Vagina (tissue), 2 donors: ENCODE data around the gene PALM2AKAP2.

ENCODE experiments used
- CTCF ChIP-seq, 3 experiments: fragments of 450-650 bp in 2 of 3; fragments of 200-600 bp in 1 of 3; sonication (generic) in 1 of 3; IDR thresholded peaks; one replicate each; pipeline ENCODE4 v1.5.1; 2017 to 2019; ENCODE audit warnings: antibody characterized with exemption in 3 of 3, mild to moderate bottlenecking in 2 of 3, moderate library complexity in 2 of 3
- POLR2A ChIP-seq, 2 donors: fragments of 450-650 bp; IDR thresholded peaks; one replicate each; pipeline ENCODE4 v1.6.1; 2017; ENCODE audit warnings: antibody characterized with exemption in 2 of 2, mild to moderate bottlenecking in 2 of 2, moderate library complexity in 2 of 2

- TF ChIP-seq CTCF (IDR thresholded peaks at IDR 0.05) = no peak
- TF ChIP-seq POLR2A (IDR thresholded peaks at IDR 0.05) = no peak
Observed at GRCh38 chr9:109815366-109815947, 35.5 kb downstream of the PALM2AKAP2 start.
